NCI-H1694 (cell line): ENCODE measurements around the gene IL9R.
"Not testable (repeated sequence)": the region's sequence is repeated elsewhere in the genome, so short reads cannot be mapped to it uniquely, and the experiment has no call there.

Experiments used
- DNase-seq: peaks from one replicate; lab custom pipeline; 2025; lab: John Stamatoyannopoulos, UW

Gene IL9R

DNA sequence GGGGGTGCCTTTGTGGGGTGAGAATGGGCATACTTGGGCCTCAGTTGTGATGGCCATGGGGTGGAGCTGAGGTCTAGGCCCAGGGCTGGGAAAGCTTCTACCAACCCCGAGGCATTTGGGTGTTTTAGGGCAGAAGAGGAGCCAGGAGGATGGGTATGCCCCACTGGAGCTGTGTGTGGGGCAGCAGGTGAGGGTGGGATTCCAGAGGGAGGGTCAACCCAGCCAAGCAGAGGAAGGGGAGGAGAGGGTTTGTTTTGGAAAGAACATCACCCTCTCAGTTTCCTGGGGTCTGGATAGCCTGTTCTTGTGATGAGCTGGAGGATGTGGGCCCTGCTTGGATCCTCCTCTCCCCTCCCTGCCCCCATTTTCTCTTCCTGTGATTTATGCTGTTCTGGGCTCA, 620 bp downstream of the IL9R start:
- DNase-seq: no peak

DNA sequence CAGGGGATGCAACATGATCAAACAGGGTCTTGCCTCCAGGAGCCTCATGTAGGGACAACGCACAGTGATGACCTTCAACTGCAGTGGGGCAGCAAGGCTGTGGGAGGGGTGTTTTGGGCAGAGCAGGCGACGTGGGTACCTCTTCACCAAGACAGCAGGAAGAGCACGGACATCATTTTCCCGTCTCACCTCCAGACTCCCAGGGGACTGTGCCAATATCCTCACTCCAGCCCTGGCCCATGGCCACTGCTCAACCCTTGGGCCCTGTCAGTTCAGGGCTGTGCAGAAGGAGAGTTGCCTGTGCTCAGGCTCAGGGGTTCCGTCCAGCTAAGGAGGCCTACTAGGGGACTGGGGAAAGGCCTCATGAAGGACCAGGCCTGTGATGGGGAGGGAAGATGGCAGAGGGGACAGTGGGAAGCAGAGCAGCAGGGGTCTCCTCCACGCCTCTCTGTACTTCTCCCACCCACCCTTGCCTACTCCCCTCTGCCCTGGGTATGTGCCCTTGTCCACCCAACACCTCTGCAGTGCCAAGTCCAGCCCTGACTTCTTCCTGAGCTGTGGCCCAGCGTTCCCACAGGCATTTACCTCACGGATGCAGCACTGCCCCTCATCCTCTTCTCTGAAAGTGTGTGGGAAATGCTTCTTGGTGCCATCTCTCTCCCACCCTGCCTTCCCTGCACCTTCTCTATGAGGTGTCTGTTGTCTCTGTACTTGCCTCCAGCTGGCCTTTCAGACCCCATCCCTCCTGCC, 1.4 kb downstream of the IL9R start:
- DNase-seq: no peak

DNA sequence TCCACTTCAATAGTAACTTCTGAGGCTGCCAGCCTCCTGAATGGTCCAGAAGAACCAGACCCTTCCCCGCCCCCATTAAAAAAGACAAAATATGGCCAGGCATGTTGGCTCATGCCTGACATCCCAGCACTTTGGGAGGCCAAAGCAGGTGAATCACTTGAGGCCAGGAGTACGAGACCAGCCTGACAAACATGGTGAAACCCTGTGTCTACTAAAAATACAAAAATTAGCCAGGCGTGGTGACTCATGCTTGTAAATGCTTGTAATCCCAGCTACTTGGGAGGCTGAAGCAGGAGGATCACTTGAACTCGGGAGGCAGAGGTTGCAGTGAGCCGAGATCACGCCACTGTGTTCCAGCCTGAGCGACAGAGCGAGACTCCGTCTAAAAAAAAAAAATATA, 2.3 kb downstream of the IL9R start:
- DNase-seq: not testable (repeated sequence)

DNA sequence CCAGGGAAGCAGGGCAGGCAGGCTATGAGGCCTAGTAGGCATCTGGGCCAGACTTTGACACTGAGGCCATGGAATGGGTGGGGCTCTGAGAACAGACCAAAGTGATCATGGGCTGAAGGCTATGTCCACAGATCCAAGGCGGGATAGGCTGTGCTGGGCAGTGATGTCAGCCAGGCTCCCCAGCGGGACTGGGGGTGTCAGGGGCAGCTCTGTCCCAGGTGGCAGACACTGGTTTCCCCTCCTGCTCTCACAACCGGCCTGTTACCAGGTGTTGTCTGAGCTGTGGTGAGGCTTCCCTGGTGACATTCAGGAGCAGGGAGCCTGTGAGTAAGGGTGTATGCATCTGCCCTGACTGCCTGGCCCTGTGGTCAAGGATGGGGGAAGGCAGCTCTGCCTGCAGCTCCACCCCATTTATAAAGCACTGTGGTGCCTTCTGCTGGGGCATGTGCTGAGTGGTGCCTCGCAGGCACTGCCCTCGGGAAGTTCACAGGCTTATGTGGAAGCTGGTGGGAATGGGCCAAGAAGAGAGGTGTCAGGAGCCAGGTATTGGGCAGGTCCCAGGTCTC, 2.9 kb downstream of the IL9R start:
- no peak for DNase-seq

DNA sequence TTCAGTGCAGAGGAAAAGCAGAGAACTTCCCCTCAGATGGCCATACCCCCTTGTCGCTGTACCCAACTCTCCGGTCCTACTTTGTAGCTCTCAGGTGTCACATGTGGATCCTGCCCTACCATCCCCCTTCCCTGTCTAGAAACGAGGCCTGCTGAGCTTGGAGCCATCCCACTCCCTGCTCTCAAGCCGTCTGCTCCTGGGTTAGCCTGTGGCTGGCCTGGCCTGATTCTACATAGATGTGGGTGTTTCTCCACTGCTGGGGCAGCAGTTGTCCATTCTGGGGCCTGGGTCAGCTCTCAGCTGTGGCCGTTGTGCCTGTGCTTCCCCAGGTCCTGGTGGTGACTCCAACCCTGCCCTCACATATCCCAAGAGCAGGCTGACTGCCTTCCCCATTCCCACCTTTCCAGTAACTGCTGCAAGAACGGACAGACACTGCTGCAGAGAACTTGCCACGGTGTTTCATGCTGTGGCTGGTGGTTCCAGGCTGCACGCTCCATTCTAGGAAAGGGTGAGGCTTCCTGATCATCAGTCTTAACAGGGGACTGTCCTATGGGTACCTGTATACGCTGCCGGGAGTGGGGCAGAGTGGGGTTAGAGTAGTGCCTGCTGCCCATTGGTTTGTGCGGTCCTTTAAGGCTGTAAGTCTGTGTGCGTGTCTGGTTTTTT, 3.6 kb downstream of the IL9R start:
- no peak for DNase-seq

DNA sequence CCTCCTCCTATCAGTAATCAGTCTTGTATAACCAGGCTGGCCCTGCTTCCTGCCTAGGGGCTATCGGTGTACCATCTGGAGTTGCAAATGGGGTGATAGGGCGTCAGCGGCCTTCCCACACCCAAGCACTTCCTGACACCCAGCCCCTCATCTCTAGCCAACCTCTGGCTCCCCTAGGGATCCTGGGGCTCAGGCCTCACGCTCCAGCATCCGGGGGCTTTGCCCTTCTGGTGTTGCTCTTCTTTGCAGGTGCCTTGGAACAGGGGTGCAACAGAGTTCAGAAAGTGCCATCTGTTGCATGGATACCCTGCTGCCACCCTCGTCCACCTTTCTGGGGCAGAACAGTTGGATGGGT, 4.1 kb downstream of the IL9R start:
- DNase-seq: no peak

DNA sequence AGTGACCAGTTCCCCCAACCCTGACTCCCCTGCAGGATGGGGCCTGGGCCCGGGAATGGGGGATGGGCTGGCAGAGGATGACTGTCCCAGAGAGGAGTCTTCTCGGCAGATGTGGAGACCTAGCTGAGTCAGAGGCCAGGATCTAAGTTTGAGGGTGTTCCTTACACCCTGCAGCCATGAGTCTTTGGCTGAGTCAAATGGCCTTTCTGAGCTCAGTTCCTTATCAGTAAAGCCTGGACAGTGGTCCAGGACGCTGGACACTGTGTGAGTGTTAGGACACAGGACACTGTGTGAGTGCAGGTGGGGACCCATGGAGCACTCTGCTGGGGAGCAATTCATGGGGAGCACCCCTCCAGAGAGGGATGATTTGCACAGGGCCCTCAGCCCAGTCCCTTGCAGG, 5.0 kb downstream of the IL9R start:
- DNase-seq: no peak

DNA sequence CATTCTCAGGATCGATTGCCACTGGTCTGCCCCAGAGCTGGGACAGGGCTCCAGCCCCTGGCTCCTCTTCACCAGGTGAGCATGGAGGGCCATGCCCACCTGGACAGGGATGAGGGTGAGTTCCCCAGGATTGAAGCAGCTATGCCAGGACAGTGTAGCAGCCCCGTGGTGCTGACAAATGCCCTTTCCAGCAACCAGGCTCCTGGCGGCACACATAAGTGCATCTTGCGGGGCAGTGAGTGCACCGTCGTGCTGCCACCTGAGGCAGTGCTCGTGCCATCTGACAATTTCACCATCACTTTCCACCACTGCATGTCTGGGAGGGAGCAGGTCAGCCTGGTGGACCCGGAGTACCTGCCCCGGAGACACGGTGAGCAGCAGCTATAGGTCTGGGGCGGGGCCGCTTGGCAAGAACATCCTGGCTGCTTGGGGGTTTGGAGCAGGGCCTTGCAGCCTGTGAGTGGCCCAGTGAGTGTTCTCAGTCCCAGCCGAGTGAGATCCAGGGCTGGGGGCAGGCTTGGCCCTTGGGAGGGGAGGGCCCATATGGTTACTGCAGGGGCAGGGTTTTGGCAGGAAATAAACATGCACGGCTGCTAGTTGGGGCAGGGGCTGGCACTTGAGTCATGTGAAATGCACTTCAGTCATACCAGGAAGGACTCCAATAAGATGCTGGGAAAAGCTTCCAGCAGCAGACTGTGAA, 6.1 kb downstream of the IL9R start:
- DNase-seq: no peak

DNA sequence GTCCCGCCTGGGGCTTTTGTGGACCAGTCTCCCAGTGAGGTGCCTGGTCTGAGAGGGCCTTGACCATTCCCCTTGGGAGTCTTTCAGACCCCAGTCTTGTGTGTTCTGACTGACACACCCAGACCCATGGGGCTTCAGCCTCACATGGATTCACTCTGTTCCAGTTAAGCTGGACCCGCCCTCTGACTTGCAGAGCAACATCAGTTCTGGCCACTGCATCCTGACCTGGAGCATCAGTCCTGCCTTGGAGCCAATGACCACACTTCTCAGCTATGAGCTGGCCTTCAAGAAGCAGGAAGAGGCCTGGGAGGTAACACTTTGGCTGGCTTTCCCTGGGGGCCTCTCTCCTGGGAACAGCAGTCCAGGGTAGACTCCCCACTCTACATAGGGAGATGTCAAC, 6.8 kb downstream of the IL9R start:
- no peak for DNase-seq

DNA sequence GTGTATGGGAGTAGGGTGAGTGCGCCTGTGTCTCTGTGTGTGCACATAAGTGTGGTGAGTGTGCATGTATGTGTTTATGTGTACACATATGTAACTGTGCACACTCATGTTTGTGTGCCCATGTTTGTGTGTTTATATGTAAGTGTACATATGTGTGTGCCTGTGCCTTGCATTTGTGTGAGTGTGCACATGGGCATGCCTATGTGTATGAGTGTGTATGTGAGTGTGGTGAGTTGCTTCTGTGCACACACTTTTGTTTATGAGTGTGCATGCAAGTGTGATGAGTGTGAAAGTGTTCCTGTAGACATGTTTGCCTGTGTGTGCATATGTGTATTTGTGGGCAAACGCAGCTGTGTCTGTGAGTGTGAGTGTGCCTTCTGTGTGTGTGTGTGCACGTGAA, 7.2 kb downstream of the IL9R start:
- no peak for DNase-seq

DNA sequence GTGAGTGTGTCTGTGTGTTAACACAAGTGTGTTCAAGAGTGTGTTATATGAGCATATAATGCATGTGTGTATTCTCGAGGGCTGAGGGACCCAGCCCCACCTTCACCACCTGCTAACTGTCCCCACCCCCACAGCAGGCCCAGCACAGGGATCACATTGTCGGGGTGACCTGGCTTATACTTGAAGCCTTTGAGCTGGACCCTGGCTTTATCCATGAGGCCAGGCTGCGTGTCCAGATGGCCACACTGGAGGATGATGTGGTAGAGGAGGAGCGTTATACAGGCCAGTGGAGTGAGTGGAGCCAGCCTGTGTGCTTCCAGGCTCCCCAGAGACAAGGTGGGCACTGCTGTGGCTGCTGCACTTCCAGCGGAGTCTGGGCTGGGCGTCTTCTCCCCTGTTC, 7.6 kb downstream of the IL9R start:
- no peak for DNase-seq

DNA sequence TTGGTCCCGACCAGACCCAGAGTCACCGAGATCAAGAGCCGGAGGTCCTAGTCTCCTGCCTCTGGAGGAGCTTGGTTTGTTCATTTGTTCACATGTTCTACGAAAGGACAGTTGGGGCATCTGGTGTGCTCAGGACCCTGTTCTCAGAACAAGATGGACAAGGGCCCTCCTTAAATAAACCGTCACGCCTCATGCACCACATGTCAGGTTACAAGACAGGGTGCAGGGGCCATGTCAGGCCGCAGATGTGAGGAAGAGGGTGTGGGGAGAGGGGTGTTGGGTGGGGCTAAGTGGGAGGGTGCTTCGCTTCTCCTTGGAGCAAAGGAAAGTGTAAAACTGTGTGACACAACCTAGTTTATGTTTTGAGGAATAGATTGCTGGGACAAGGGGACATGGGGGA, 9.0 kb downstream of the IL9R start:
- DNase-seq: not testable (repeated sequence)

DNA sequence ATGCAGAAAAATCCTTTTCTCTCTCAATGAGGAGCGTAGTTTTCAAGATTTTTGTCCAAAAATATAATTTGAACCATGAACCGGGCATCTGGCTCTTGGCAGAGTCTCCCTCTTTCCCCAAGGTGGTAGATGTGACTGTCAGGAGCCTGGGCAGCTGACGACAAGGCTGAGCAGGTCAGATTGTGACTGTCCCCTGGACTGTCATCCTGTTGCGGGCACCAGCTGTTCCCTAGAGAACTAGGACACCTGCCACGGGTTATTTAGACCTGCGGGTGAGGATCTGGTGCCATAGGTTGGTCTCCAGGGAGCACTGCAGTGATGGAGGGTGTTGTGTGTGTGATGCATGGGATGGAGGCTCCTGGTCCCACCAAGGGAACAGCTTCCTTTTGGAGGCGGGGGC, 10.9 kb downstream of the IL9R start:
- DNase-seq: not testable (repeated sequence)

DNA sequence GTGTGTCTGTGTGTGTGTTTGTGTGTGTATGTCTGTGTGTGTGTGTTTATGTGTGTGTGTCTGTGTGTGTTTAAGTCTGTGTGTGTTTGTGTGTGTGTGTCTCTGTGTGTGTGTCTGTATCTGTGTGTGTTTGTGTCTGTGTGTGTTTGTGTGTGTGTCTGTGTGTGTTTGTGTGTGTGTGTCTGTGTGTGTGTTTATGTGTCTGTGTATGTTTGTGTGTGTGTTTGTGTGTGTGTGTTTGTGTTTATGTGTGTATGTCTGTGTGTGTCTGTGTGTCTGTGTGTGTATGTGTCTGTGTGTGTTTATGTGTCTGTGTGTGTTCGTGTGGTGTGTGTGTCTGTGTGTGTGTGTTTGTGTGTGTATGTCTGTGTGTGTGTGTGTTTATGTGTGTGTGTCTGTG, 11.4 kb downstream of the IL9R start:
- DNase-seq: no peak

DNA sequence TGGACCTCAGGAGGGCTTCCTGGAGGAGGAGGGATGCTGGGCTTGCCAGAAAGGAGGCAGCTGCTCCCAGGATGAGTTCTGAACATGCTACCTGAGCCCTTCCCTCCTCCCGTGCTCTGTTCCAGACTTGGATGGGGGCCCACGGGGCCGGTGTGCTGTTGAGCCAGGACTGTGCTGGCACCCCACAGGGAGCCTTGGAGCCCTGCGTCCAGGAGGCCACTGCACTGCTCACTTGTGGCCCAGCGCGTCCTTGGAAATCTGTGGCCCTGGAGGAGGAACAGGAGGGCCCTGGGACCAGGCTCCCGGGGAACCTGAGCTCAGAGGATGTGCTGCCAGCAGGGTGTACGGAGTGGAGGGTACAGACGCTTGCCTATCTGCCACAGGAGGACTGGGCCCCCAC, 12.2 kb downstream of the IL9R start:
- DNase-seq: not testable (repeated sequence)

DNA sequence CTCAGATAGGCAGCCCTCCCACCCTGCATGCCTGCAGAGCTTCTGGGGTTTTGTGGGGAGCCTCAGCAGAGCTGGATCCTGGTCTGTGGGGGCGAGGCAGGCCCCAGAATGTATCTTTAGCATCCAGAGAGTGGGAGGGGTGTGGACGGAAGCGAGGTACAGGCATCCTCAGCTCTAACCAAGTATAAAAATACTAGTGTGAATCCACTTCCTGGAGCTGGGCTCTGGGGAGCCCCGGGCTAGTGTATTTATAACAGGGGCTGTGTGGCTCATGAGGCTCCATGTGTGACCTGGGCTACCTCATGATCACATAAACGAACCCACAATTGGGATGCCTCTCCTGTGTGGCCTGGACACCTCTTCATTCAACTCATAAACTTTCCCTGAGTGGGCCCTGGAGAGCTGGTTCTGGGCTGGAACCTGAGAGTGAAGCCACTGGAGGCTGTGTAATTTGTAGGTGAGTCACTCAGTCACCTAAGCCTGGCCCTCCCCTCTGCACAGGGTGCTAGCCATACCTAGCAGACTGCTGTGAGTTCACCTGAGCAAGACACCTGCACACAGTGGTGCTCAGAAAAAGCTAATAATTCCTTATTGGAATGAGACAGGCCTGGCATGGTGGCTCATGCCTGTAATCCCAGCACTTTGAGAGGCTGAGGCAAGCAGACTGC, 15.9 kb downstream of the IL9R start:
- DNase-seq: not testable (repeated sequence)

DNA sequence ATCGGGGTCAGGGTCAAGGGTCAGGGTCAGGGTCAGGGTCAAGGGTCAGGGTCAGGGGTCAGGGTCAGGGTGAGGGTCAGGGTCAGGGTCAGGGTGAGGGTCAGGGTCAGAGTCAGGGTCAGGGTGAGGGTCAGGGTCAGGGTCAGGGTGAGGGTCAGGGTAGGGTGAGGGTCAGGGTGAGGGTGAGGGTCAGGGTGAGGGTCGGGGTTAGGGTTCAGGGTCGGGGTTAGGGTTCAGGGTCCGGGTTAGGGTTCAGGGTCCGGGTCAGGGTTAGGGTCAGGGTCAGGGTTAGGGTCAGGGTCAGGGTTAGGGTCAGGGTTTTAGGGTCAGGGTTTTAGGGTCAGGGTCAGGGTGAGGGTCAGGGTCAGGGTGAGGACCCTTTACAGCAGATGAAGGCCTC, 22.4 kb downstream of the IL9R start:
- not testable (repeated sequence) for DNase-seq

DNA sequence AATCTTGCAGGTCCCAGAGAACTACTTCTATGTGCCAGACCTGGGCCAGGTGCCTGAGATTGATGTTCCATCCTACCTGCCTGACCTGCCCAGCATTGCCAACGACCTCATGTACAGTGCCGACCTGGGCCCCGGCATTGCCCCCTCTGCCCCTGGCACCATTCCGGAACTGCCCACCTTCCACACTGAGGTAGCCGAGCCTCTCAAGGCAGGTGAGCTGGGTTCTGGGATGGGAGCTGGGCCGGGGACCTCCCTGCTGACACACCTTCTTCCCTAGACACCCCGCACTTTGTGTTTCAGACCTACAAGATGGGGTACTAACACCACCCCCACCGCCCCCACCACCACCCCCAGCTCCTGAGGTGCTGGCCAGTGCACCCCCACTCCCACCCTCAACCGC, 25.5 kb downstream of the IL9R start:
- not testable (repeated sequence) for DNase-seq

DNA sequence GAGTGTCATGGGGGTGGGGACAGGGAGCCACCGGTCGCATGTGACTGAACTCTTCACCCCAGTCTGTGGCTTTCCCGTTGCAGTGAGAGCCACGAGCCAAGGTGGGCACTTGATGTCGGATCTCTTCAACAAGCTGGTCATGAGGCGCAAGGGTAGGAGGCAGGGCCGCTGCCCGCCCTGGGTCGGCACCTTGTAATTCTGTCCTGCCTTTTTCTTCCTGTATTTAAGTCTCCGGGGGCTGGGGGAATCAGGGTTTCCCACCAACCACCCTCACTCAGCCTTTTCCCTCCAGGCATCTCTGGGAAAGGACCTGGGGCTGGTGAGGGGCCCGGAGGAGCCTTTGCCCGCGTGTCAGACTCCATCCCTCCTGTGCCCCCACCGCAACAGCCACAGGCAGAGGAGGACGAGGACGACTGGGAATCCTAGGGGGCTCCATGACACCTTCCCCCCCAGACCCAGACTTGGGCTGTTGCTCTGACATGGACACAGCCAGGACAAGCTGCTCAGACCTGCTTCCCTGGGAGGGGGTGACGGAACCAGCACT, 27.5 kb downstream of the IL9R start:
- not testable (repeated sequence) for DNase-seq

DNA sequence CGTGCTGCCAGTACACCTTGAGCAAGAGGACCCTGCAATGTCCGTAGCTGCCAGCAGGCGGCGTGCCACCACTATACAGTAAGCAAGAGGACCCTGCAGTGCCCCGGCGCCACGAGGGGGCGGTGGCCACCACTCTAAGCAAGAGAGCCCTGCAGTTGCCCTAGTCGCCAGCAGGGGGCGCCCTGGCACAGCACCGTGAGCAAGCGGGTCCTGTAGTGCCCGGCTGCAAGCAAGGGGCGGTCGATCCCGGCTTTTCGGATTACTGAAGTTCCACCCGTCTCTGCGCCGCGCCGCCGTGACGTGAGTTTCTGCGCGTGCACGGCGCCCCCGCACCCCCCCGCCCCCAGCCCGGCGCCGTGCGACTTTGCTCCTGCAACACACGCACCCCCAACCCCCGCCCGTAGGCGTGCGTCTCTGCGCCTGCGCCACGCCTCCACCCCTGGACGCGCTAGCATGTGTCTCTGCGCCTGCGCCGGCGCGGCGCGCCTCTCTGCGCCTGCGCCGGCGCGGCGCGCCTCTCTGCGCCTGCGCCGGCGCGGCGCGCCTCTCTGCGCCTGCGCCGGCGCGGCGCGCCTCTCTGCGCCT, 31.2 kb downstream of the IL9R start:
- DNase-seq: not testable (repeated sequence)

DNA sequence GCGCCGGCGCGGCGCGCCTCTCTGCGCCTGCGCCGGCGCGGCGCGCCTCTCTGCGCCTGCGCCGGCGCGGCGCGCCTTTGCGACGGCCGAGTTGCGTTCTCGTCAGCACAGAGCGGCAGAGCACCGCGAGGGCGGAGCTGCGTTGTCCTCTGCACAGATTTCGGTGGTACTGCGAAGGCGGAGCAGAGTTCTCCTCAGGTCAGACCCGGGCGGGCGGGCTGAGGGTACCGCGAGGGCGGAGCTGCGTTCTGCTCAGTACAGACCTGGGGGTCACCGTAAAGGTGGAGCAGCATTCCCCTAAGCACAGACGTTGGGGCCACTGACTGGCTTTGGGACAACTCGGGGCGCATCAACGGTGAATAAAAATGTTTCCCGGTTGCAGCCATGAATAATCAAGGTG, 31.8 kb downstream of the IL9R start:
- not testable (repeated sequence) for DNase-seq
